K562 (cell line): ENCODE data around the gene VPS35L.

Source experiments
- CCAR2 ChIP-seq: fragments of 200-400 bp; formaldehyde crosslinking; IDR thresholded peaks from 2 replicates; pipeline ENCODE4 v1.6.1; 2017; ENCODE audit warnings: mild to moderate bottlenecking, low read depth, low read length
- CEBPB ChIP-seq: fragments of 450-650 bp; IDR thresholded peaks from 2 replicates; pipeline ENCODE4 v1.6.1; 2016; ENCODE audit warnings: missing genetic modification characterization, missing compliant biosample characterization
- MAFK ChIP-seq: IDR thresholded peaks from 2 replicates; pipeline ENCODE4 v1.6.1; 2011; ENCODE audit warnings: low read length, improper control_type of control experiment
- MED1 ChIP-seq: sonication (generic); formaldehyde crosslinking; IDR thresholded peaks from 2 replicates; pipeline ENCODE4 v1.8.1; 2023; ENCODE audit warnings: missing genetic modification reagents, borderline replicate concordance
- NEUROD1 ChIP-seq: fragments of 150-350 bp; IDR thresholded peaks from 2 replicates; pipeline ENCODE4 v1.6.1; 2014; ENCODE audit warnings: borderline replicate concordance, low read length, low read depth; ENCODE audit not compliant: partially characterized antibody
- RNF2 ChIP-seq: sonication (generic); IDR thresholded peaks from 2 replicates; pipeline ENCODE4 v1.6.1; 2016
- WHSC1 ChIP-seq: IDR thresholded peaks from one replicate; pipeline ENCODE4 v1.6.1; 2012; ENCODE audit warnings: low read length, control low read depth, inconsistent platforms
- TF ChIP-seq, protein P1 (sequence below): sonication (generic); formaldehyde crosslinking; IDR thresholded peaks from 2 replicates; pipeline ENCODE4 v1.8.1; 2023; ENCODE audit warnings: mild to moderate bottlenecking, missing genetic modification reagents
- TF ChIP-seq, protein P2 (sequence below): sonication (generic); formaldehyde crosslinking; IDR thresholded peaks from 2 replicates; pipeline ENCODE4 v1.5.0; 2020; ENCODE audit warnings: missing genetic modification reagents
- TF ChIP-seq, protein P3 (sequence below), 3 experiments: fragments of 200-800 bp in 1 of 3; fragments of 250-450 bp in 1 of 3; fragments of 450-650 bp in 1 of 3; sonication (Bioruptor Pico) in 1 of 3; sonication (Bioruptor generic) in 1 of 3; formaldehyde crosslinking in 1 of 3; IDR thresholded peaks; 2 replicates each; pipeline versions ENCODE4 v1.6.1 to v1.8.0; 2016 to 2022; ENCODE audit warnings: mild to moderate bottlenecking in 2 of 3, missing genetic modification characterization in 2 of 3, missing compliant biosample characterization in 1 of 3, moderate library complexity in 1 of 3

DNA sequence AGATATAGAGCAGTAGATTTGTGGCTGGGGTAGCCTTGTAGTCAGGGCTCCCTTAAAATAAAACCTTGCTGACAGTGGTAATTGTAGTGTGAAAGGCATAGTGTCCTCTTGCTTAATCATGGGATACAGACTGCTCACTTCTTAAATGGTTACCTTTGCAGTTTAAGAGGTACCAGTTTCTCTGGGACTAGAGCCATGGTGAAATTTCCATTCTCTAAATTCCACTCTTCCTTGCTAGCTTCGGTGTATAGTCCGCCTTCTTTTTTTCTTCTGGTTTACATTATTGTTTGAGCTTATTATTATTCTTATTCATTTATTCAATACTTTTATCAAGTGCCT is 30.1 kb upstream of the VPS35L start:
- TF ChIP-seq CCAR2 (no peak), CEBPB (peak; percentile 57), NEUROD1 (no peak), RNF2 (no peak), MED1 (CRISPR knock-in tag) (no peak), WHSC1 (no peak), MAFK (no peak)
- TF ChIP-seq, protein P1, sequence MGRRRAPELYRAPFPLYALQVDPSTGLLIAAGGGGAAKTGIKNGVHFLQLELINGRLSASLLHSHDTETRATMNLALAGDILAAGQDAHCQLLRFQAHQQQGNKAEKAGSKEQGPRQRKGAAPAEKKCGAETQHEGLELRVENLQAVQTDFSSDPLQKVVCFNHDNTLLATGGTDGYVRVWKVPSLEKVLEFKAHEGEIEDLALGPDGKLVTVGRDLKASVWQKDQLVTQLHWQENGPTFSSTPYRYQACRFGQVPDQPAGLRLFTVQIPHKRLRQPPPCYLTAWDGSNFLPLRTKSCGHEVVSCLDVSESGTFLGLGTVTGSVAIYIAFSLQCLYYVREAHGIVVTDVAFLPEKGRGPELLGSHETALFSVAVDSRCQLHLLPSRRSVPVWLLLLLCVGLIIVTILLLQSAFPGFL (CRISPR knock-in tag), result no peak
- TF ChIP-seq, protein P2, sequence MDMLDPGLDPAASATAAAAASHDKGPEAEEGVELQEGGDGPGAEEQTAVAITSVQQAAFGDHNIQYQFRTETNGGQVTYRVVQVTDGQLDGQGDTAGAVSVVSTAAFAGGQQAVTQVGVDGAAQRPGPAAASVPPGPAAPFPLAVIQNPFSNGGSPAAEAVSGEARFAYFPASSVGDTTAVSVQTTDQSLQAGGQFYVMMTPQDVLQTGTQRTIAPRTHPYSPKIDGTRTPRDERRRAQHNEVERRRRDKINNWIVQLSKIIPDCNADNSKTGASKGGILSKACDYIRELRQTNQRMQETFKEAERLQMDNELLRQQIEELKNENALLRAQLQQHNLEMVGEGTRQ (CRISPR knock-in tag), result no peak
- TF ChIP-seq, protein P3, sequence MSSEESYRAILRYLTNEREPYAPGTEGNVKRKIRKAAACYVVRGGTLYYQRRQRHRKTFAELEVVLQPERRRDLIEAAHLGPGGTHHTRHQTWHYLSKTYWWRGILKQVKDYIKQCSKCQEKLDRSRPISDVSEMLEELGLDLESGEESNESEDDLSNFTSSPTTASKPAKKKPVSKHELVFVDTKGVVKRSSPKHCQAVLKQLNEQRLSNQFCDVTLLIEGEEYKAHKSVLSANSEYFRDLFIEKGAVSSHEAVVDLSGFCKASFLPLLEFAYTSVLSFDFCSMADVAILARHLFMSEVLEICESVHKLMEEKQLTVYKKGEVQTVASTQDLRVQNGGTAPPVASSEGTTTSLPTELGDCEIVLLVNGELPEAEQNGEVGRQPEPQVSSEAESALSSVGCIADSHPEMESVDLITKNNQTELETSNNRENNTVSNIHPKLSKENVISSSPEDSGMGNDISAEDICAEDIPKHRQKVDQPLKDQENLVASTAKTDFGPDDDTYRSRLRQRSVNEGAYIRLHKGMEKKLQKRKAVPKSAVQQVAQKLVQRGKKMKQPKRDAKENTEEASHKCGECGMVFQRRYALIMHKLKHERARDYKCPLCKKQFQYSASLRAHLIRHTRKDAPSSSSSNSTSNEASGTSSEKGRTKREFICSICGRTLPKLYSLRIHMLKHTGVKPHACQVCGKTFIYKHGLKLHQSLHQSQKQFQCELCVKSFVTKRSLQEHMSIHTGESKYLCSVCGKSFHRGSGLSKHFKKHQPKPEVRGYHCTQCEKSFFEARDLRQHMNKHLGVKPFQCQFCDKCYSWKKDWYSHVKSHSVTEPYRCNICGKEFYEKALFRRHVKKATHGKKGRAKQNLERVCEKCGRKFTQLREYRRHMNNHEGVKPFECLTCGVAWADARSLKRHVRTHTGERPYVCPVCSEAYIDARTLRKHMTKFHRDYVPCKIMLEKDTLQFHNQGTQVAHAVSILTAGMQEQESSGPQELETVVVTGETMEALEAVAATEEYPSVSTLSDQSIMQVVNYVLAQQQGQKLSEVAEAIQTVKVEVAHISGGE (CRISPR knock-in tag; IDR thresholded peaks at IDR 0.05), result no peak
